ENCODE measurements around the gene PDPN. TPM values are rescaled to one million over a fixed set of nuclear protein-coding genes. Genes with fewer than 3 reads are reported as not detected.

Gene PDPN
- total RNA-seq, 6 experiments from 2014 or later, result 0.11 to 1.1 (median 0.45) TPM

- Histone ChIP-seq H3K4me1 (no peaks in the 10 kb centered on the region), H3K27ac (no peak overlapping the region), H3K9me3 (no peaks in the 10 kb centered on the region), H3K27me3 (no peaks in the 10 kb centered on the region), H3K36me3 (no peaks in the 10 kb centered on the region), H3K4me3 (no peak overlapping the region)
- DNase-seq (no peak), ATAC-seq (no peak)
- WGBS (ENCODE audit: insufficient coverage, low coverage, low lambda C conversion rate, missing lambda C conversion rate), result 63% methylated on average over 8 of the region's 8 CpGs
- TF ChIP-seq POLR2A (IDR thresholded peaks at IDR 0.05) (no peak), CTCF (IDR thresholded peaks at IDR 0.05) (no peak)
- intact Hi-C loops (cut with DNase I), result no loop called here
Measured at GRCh38 chr1:13540866-13541265, 42.8 kb upstream of the PDPN start.

GRCh38 chr1:13541435-13542215 is 42.0 kb upstream of the PDPN start:
- no peaks in the 10 kb centered on the region for H3K27me3 ChIP-seq
- H3K36me3 ChIP-seq, result no peaks in the 10 kb centered on the region
- H3K27ac ChIP-seq, result no peak overlapping the region
- DNase-seq, result no peak
- intact Hi-C loops (cut with DNase I), result no loop called here
- no peaks in the 10 kb centered on the region for H3K9me3 ChIP-seq
- TF ChIP-seq CTCF (IDR thresholded peaks at IDR 0.05) (no peak), POLR2A (IDR thresholded peaks at IDR 0.05) (no peak)
- no peaks in the 10 kb centered on the region for H3K4me1 ChIP-seq
- no peak overlapping the region for H3K4me3 ChIP-seq
- WGBS (ENCODE audit: insufficient coverage, low coverage, low lambda C conversion rate, missing lambda C conversion rate), result 62% methylated on average over 11 of the region's 13 CpGs
- ATAC-seq, result no peak

- no peaks in the 10 kb centered on the region for H3K36me3 ChIP-seq
- H3K27ac ChIP-seq, result no peak overlapping the region
- no peaks in the 10 kb centered on the region for H3K9me3 ChIP-seq
- TF ChIP-seq CTCF (IDR thresholded peaks at IDR 0.05) (peak in 3 of 4 donors; percentile 21 to 39 (median 25)), POLR2A (IDR thresholded peaks at IDR 0.05) (no peak)
- intact Hi-C loops (cut with DNase I), result no loop called here
- WGBS (ENCODE audit: insufficient coverage, low coverage, low lambda C conversion rate, missing lambda C conversion rate), result 55% methylated on average over 16 of the region's 20 CpGs
- H3K4me1 ChIP-seq, result no peaks in the 10 kb centered on the region
- no peak for DNase-seq
- no peaks in the 10 kb centered on the region for H3K27me3 ChIP-seq
- peak in 1 of 4 donors; percentile 21 for ATAC-seq
- no peak overlapping the region for H3K4me3 ChIP-seq
Measured at GRCh38 chr1:13543451-13544220, 40.0 kb upstream of the PDPN start.

- Histone ChIP-seq H3K9me3 (no peaks in the 10 kb centered on the region), H3K27ac (no peak overlapping the region), H3K4me3 (no peak overlapping the region), H3K4me1 (no peaks in the 10 kb centered on the region), H3K36me3 (no peaks in the 10 kb centered on the region), H3K27me3 (no peaks in the 10 kb centered on the region)
- intact Hi-C loops (cut with DNase I), result no loop called here
- 58% methylated on average over 5 of the region's 5 CpGs for WGBS (ENCODE audit: insufficient coverage, low coverage, low lambda C conversion rate, missing lambda C conversion rate)
- no peak for ATAC-seq
- TF ChIP-seq POLR2A (IDR thresholded peaks at IDR 0.05) (no peak), CTCF (IDR thresholded peaks at IDR 0.05) (no peak)
- no peak for DNase-seq
Measured at GRCh38 chr1:13544221-13544556, 39.4 kb upstream of the PDPN start.
